OCI-LY7 (cell line): ENCODE measurements around the gene PRDM1. TPM values are rescaled to one million over a fixed set of nuclear protein-coding genes. Genes with fewer than 3 reads are reported as not detected.
A peak's percentile ranks its signal among the peaks of the same experiment; 100 is the strongest.

Source experiments
- BruUV-seq: library from RNA; stranded (reverse); fragments of 400-500 nt; replicated peaks from 2 replicates; lab custom pipeline; 2021; lab: Mats Ljungman, UMichigan
- CTCF ChIA-PET: fragments of 300-600 bp; sonication (Branson Sonifier 250); formaldehyde crosslinking; loops from one replicate; lab custom pipeline; 2022; ENCODE audit warnings: antibody characterized with exemption; ENCODE audit not compliant: unreplicated experiment; lab: Charles Lee
- POLR2A ChIA-PET: fragments of 300-600 bp; sonication (Branson Sonifier 250); formaldehyde crosslinking; loops from one replicate; lab custom pipeline; 2022; ENCODE audit warnings: antibody characterized with exemption; lab: Charles Lee
- DNase-seq: peaks from one replicate; pipeline ENCODE4 v3.0.0-alpha.2; 2015; ENCODE audit warnings: low spot score
- H2AFZ ChIP-seq: fragments of 200-600 bp; sonication (generic), shearing (Covaris generic); 2 replicates; pipeline ENCODE4 v1.6.1; 2014; ENCODE audit warnings: mild to moderate bottlenecking, antibody characterized with exemption, low read length, moderate library complexity
- H3K27ac ChIP-seq: fragments of 200-600 bp; sonication (generic); 2 replicates; pipeline ENCODE4 v1.5.1; 2014; ENCODE audit warnings: mixed run types, low read depth, mild to moderate bottlenecking, moderate library complexity, low read length, inconsistent platforms; ENCODE audit not compliant: poor library complexity, severe bottlenecking
- H3K36me3 ChIP-seq: fragments of 200-600 bp; sonication (generic); 2 replicates; pipeline ENCODE4 v1.6.1; 2014; ENCODE audit warnings: mild to moderate bottlenecking, antibody characterized with exemption, low read length, moderate library complexity, mixed read lengths; ENCODE audit not compliant: insufficient read depth
- H3K4me1 ChIP-seq: fragments of 200-600 bp; sonication (generic); 2 replicates; pipeline ENCODE4 v1.5.1; 2014; ENCODE audit warnings: mild to moderate bottlenecking, low read length; ENCODE audit not compliant: insufficient read depth, poor library complexity, severe bottlenecking
- H3K4me2 ChIP-seq: fragments of 200-600 bp; sonication (generic); 2 replicates; pipeline ENCODE4 v1.6.1; 2014; ENCODE audit warnings: mild to moderate bottlenecking, low read length
- H3K4me3 ChIP-seq: fragments of 200-600 bp; sonication (generic); 2 replicates; pipeline ENCODE4 v1.5.1; 2014; ENCODE audit warnings: mild to moderate bottlenecking, low read depth, low read length; ENCODE audit not compliant: poor library complexity, severe bottlenecking
- H3K79me2 ChIP-seq: fragments of 200-600 bp; sonication (generic); 2 replicates; pipeline ENCODE4 v1.6.1; 2016; ENCODE audit warnings: low read depth, mild to moderate bottlenecking, low read length, moderate library complexity, mixed read lengths; ENCODE audit not compliant: insufficient read depth
- H3K9me2 ChIP-seq: fragments of 200-600 bp; sonication (generic); 2 replicates; pipeline ENCODE4 v1.6.1; 2016; ENCODE audit warnings: mild to moderate bottlenecking, low read length, mixed read lengths; ENCODE audit not compliant: insufficient read depth
- H3K9me3 ChIP-seq: fragments of 200-600 bp; sonication (generic); 2 replicates; pipeline ENCODE4 v1.6.1; 2014; ENCODE audit warnings: mild to moderate bottlenecking, mixed run types, low read length, mixed read lengths
- H4K20me1 ChIP-seq: fragments of 200-600 bp; sonication (generic); 2 replicates; pipeline ENCODE4 v1.6.1; 2014; ENCODE audit warnings: mild to moderate bottlenecking, antibody characterized with exemption, low read length, moderate library complexity, mixed read lengths; ENCODE audit not compliant: insufficient read depth
- EZH2phosphoT487 ChIP-seq: fragments of 200-600 bp; sonication (generic); IDR thresholded peaks from 2 replicates; pipeline ENCODE4 v1.6.1; 2018; ENCODE audit warnings: low read depth, borderline replicate concordance, mild to moderate bottlenecking, mixed run types, antibody characterized with exemption, low read length, moderate library complexity, mixed read lengths
- intact Hi-C: fragments of 100-400 bp; cut with micrococcal nuclease; formaldehyde crosslinking; loops from one replicate; pipeline ENCODE4 v1.10.0; 2022; ENCODE audit not compliant: unreplicated experiment
- total RNA-seq, 2 experiments: library from RNA; depleted of rRNA in 1 of 2; stranded (reverse); fragments of >200 nt in 1 of 2; shearing (Covaris generic) in 1 of 2; gene quantifications; 2 replicates each; pipeline ENCODE4 v1.2.3, GENCODE V29; 2014 to 2022
- TF ChIP-seq, protein P1 (sequence below): fragments of 200-600 bp; sonication (generic); conservative IDR thresholded peaks from 2 replicates; pipeline ENCODE4 v1.5.1; 2014; ENCODE audit warnings: mild to moderate bottlenecking, antibody characterized with exemption, low read length, moderate library complexity, mixed read lengths

PRDM1 gene
- total RNA-seq, 2 experiments from 2014 or later = 1.5 to 3.3 TPM

DNA sequence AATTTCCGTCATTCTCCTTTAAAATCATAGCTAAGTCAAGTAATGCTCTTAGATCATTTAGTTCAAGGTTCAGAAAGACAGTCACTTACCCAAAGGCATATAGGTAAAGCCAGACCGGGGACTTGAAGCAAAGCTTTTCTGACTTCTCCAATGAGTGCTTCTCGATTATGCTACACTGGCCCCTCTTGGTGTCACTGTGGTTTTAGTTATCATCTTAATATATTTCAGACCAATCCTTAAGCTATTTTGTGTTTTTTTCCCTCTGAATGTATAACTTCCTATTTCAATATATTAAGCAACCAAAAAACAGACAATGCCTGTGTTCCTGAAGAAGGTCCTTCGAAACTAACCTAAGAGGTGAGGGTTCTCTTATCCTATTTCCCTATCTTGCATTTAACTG is 3.9 kb downstream of the PRDM1 start:
- H3K4me2 ChIP-seq = peak overlapping the region; percentile 82
- peak overlapping the region; percentile 63 for H3K4me3 ChIP-seq
- BruUV-seq = no TSS peak
- no peaks in the 10 kb centered on the region for H4K20me1 ChIP-seq
- intact Hi-C loops = loop anchor here (1.0 to 10.0 kb wide), 4 partner anchors 55 to 425 kb away; no protein-coding TSS in a partner anchor
- peaks cover 7% of the 10 kb centered on the region; the same call in 1 of the 2 replicates for H3K79me2 ChIP-seq
- peaks cover 83% of the 10 kb centered on the region for H3K4me1 ChIP-seq
- no peaks in the 10 kb centered on the region for H3K9me2 ChIP-seq
- ChIA-PET CTCF (interaction anchor here (0.6 to 1.7 kb wide), 4 partner anchors 123 to 656 kb away, joined by 3 to 25 read pairs (median 4); no protein-coding TSS in a partner anchor), POLR2A (interaction anchor here (0.7 to 2.6 kb wide), 17 partner anchors 9 to 607 kb away, joined by 3 to 22 read pairs (median 3); no protein-coding TSS in a partner anchor)
- no peaks in the 10 kb centered on the region for H3K36me3 ChIP-seq
- peak; percentile 77 for DNase-seq
- no peaks in the 10 kb centered on the region for H3K9me3 ChIP-seq
- peak overlapping the region; percentile 18; the same call in 1 of the 2 replicates for H2AFZ ChIP-seq
- H3K27ac ChIP-seq = no peak overlapping the region
- TF ChIP-seq EZH2phosphoT487 = no peak
- TF ChIP-seq, protein P1, sequence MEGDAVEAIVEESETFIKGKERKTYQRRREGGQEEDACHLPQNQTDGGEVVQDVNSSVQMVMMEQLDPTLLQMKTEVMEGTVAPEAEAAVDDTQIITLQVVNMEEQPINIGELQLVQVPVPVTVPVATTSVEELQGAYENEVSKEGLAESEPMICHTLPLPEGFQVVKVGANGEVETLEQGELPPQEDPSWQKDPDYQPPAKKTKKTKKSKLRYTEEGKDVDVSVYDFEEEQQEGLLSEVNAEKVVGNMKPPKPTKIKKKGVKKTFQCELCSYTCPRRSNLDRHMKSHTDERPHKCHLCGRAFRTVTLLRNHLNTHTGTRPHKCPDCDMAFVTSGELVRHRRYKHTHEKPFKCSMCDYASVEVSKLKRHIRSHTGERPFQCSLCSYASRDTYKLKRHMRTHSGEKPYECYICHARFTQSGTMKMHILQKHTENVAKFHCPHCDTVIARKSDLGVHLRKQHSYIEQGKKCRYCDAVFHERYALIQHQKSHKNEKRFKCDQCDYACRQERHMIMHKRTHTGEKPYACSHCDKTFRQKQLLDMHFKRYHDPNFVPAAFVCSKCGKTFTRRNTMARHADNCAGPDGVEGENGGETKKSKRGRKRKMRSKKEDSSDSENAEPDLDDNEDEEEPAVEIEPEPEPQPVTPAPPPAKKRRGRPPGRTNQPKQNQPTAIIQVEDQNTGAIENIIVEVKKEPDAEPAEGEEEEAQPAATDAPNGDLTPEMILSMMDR = peak; percentile 81

DNA sequence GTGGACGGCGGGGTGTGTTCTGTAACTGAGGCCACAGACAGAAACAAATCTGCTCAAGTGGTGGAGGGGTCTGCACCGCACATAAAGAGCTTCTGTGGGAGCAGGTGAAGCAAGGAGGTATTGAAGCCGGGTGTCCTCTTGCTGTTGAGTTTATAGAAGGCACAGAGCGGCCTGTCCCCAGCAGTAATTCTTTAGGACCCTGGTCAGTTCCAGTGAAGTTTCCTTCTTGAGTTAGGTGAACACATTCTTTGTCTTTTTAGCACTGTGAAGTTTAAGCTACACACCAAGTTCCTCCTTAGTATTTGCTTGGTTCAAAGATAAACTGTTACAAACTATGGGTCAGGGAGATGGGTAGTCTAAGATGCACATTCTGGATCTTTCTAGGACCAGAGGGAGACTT is 6.1 kb downstream of the PRDM1 start:
- Histone ChIP-seq H3K27ac (no peak overlapping the region), H3K36me3 (no peaks in the 10 kb centered on the region), H2AFZ (no peak overlapping the region), H3K9me2 (no peaks in the 10 kb centered on the region), H3K79me2 (no peaks in the 10 kb centered on the region), H4K20me1 (no peaks in the 10 kb centered on the region), H3K4me3 (no peak overlapping the region), H3K9me3 (no peaks in the 10 kb centered on the region), H3K4me1 (peaks cover 76% of the 10 kb centered on the region), H3K4me2 (peak overlapping the region; percentile 13; the same call in 1 of the 2 replicates)
- TF ChIP-seq, protein P1 = no peak
- TF ChIP-seq EZH2phosphoT487 = no peak
- BruUV-seq = no TSS peak
- POLR2A ChIA-PET = interaction anchor here (0.8 to 2.8 kb wide), 11 partner anchors 9 to 131 kb away, joined by 3 to 15 read pairs (median 5); no protein-coding TSS in a partner anchor
- intact Hi-C loops = loop anchor here (10.0 kb wide), 1 partner anchor 423 kb away; no protein-coding TSS in a partner anchor
- DNase-seq = no peak
- CTCF ChIA-PET = interaction anchor here (1.8 to 2.1 kb wide), 2 partner anchors 49 to 131 kb away, joined by 6 to 7 read pairs; no protein-coding TSS in a partner anchor
